H1 (cell line): ENCODE data around the gene PSPH. TPM values are rescaled to one million over a fixed set of nuclear protein-coding genes. Genes with fewer than 3 reads are reported as not detected.

Experiments used
- CTCF ChIA-PET: fragments of 300-600 bp; sonication (Branson Sonifier 250); formaldehyde crosslinking; loops from one replicate; lab custom pipeline; 2021; ENCODE audit not compliant: partially characterized antibody; lab: Charles Lee
- POLR2A ChIA-PET: fragments of 300-600 bp; sonication (Branson Sonifier 250); formaldehyde crosslinking; loops from one replicate; lab custom pipeline; 2021; ENCODE audit warnings: inconsistent platforms; ENCODE audit not compliant: partially characterized antibody; lab: Charles Lee
- DNase-seq, 2 experiments: peaks; one replicate each; pipeline versions ENCODE4 v3.0.0 to v3.0.0-alpha.2; 2010 to 2022; ENCODE audit warnings: low spot score in 2 of 2, low read depth in 1 of 2, mixed read lengths in 1 of 2
- FAIRE-seq: peaks from 2 replicates; lab custom pipeline; 2011; peaks lifted over from hg19 to GRCh38; lab: Jason Lieb, UNC
- H2AFZ ChIP-seq: 2 replicates; pipeline ENCODE4 v1.8.1; 2012; ENCODE audit warnings: low read length, inconsistent platforms
- H2AK5ac ChIP-seq: 2 replicates; pipeline ENCODE4 v1.6.1; 2013; ENCODE audit warnings: low read depth, low read length
- H2BK120ac ChIP-seq: replicated peaks from 2 replicates; pipeline ENCODE3; 2013; ENCODE audit warnings: low read depth, low read length, inconsistent platforms
- H2BK12ac ChIP-seq: 2 replicates; pipeline ENCODE4 v1.6.1; 2013; ENCODE audit warnings: low read depth, low read length
- H2BK15ac ChIP-seq: 2 replicates; pipeline ENCODE4 v1.6.1; 2013; ENCODE audit warnings: low read length
- H2BK20ac ChIP-seq: 2 replicates; pipeline ENCODE4 v1.6.1; 2013; ENCODE audit warnings: low read length
- H2BK5ac ChIP-seq: 2 replicates; pipeline ENCODE4 v1.6.1; 2013; ENCODE audit warnings: low read depth, low read length
- H3K14ac ChIP-seq: 2 replicates; pipeline ENCODE4 v1.6.1; 2013; ENCODE audit warnings: inconsistent platforms; ENCODE audit not compliant: insufficient read length
- H3K18ac ChIP-seq: 2 replicates; pipeline ENCODE4 v1.6.1; 2013; ENCODE audit warnings: low read length; ENCODE audit errors: extremely low read depth
- H3K23ac ChIP-seq: 2 replicates; pipeline ENCODE4 v1.6.1; 2013; ENCODE audit warnings: inconsistent platforms; ENCODE audit not compliant: insufficient read length
- H3K23me2 ChIP-seq: 2 replicates; pipeline ENCODE4 v1.6.1; 2013; ENCODE audit warnings: low read depth, low read length
- H3K27ac ChIP-seq: 2 replicates; pipeline ENCODE4 v1.6.1; 2011; ENCODE audit warnings: low read depth, low read length, inconsistent platforms
- H3K27me3 ChIP-seq, 4 experiments: replicated peaks in 1 of 4; 1 replicate in 1 of 4; 2 replicates in 3 of 4; pipeline versions ENCODE4 v1.6.1 to v1.8.1; 2011 to 2013; ENCODE audit warnings: low read length in 3 of 4, mild to moderate bottlenecking in 3 of 4, inconsistent platforms in 2 of 4, mixed read lengths in 2 of 4, moderate library complexity in 1 of 4; ENCODE audit not compliant: control insufficient read depth in 3 of 4, insufficient read depth in 3 of 4; ENCODE audit errors: extremely low read depth in 1 of 4
- H3K36me3 ChIP-seq, 4 experiments: 2 replicates each; pipeline versions ENCODE4 v1.6.1 to v1.8.1; 2011 to 2013; ENCODE audit warnings: mild to moderate bottlenecking in 4 of 4, low read length in 3 of 4, moderate library complexity in 2 of 4, control low read depth in 1 of 4, inconsistent platforms in 1 of 4; ENCODE audit not compliant: insufficient read depth in 4 of 4, control insufficient read depth in 2 of 4
- H3K4ac ChIP-seq: replicated peaks from 2 replicates; pipeline ENCODE3; 2013; ENCODE audit warnings: low read length, low read depth, mixed read lengths, inconsistent platforms; ENCODE audit not compliant: insufficient read length
- H3K4me1 ChIP-seq, 4 experiments: replicated peaks in 1 of 4; 1 replicate in 1 of 4; 2 replicates in 3 of 4; pipeline versions ENCODE4 v1.6.1 to v1.8.1; 2011 to 2013; ENCODE audit warnings: low read length in 3 of 4, inconsistent platforms in 2 of 4, mixed read lengths in 1 of 4; ENCODE audit not compliant: insufficient read depth in 4 of 4, control insufficient read depth in 3 of 4
- H3K4me2 ChIP-seq, 2 experiments: 2 replicates each; pipeline versions ENCODE4 v1.6.1 to v1.8.1; 2011 to 2013; ENCODE audit warnings: low read depth in 2 of 2, low read length in 2 of 2, control low read depth in 1 of 2, inconsistent platforms in 1 of 2, mild to moderate bottlenecking in 1 of 2; ENCODE audit not compliant: insufficient read depth in 1 of 2
- H3K4me3 ChIP-seq, 4 experiments: fragments of 200-600, 300-600 bp in 1 of 4; sonication (generic), shearing (Covaris generic), sonication (Bioruptor Twin) in 1 of 4; 2 replicates each; pipeline versions ENCODE4 v1.5.1 to v1.8.1; 2011 to 2016; ENCODE audit warnings: low read length in 4 of 4, low read depth in 3 of 4, control low read depth in 2 of 4, inconsistent platforms in 2 of 4, mild to moderate bottlenecking in 2 of 4, mixed read lengths in 1 of 4, moderate library complexity in 1 of 4; ENCODE audit not compliant: insufficient read depth in 2 of 4; ENCODE audit errors: extremely low read depth in 1 of 4
- H3K56ac ChIP-seq: replicated peaks from 2 replicates; pipeline ENCODE3; 2013; ENCODE audit warnings: low read depth, mild to moderate bottlenecking, mixed read lengths, low read length, inconsistent platforms; ENCODE audit not compliant: insufficient read length
- H3K79me1 ChIP-seq: 2 replicates; pipeline ENCODE4 v1.6.1; 2013; ENCODE audit warnings: low read depth, low read length, control low read depth
- H3K79me2 ChIP-seq, 2 experiments: 2 replicates each; pipeline versions ENCODE4 v1.6.1 to v1.8.1; 2012 to 2013; ENCODE audit warnings: low read length in 2 of 2, mild to moderate bottlenecking in 2 of 2, inconsistent platforms in 1 of 2; ENCODE audit not compliant: insufficient read depth in 2 of 2, control insufficient read depth in 1 of 2
- H3K9ac ChIP-seq, 4 experiments: replicated peaks in 1 of 4; 1 replicate in 1 of 4; 2 replicates in 3 of 4; pipeline versions ENCODE4 v1.6.1 to v1.8.1; 2011 to 2013; ENCODE audit warnings: low read depth in 3 of 4, low read length in 3 of 4, control low read depth in 2 of 4, mild to moderate bottlenecking in 2 of 4, moderate library complexity in 2 of 4, inconsistent platforms in 1 of 4; ENCODE audit errors: extremely low read depth in 1 of 4
- H3K9me3 ChIP-seq, 2 experiments: 2 replicates each; pipeline versions ENCODE4 v1.6.1 to v1.8.1; 2012 to 2013; ENCODE audit warnings: mild to moderate bottlenecking in 2 of 2, moderate library complexity in 2 of 2, control low read depth in 1 of 2, inconsistent platforms in 1 of 2, low read depth in 1 of 2, low read length in 1 of 2, mixed read lengths in 1 of 2; ENCODE audit not compliant: insufficient read depth in 2 of 2
- H4K20me1 ChIP-seq, 2 experiments: replicated peaks in 1 of 2; 2 replicates each; pipeline versions ENCODE3 to v1.8.1; 2011 to 2013; ENCODE audit warnings: inconsistent platforms in 2 of 2, low read length in 2 of 2, mild to moderate bottlenecking in 1 of 2; ENCODE audit not compliant: insufficient read depth in 2 of 2, control insufficient read depth in 1 of 2
- H4K5ac ChIP-seq: 2 replicates; pipeline ENCODE4 v1.6.1; 2013; ENCODE audit warnings: low read length, low read depth, mixed read lengths, inconsistent platforms; ENCODE audit not compliant: insufficient read length
- H4K8ac ChIP-seq: 2 replicates; pipeline ENCODE4 v1.8.0; 2013; ENCODE audit warnings: mild to moderate bottlenecking, moderate library complexity, low read length, inconsistent platforms; ENCODE audit not compliant: insufficient read depth; ENCODE audit errors: extremely low read depth
- H4K91ac ChIP-seq: replicated peaks from 2 replicates; pipeline ENCODE3; 2013; ENCODE audit warnings: low read length, mixed read lengths, inconsistent platforms; ENCODE audit not compliant: insufficient read length
- CTBP2 ChIP-seq: IDR thresholded peaks from 2 replicates; pipeline ENCODE4 v1.7.0; 2011; ENCODE audit warnings: borderline replicate concordance, mild to moderate bottlenecking, moderate library complexity, mixed read lengths, low read length; ENCODE audit not compliant: insufficient read depth, insufficient read length
- KDM5A ChIP-seq: fragments of 200-600 bp; IDR thresholded peaks from 2 replicates; pipeline ENCODE4 v1.7.1; 2012; ENCODE audit warnings: mild to moderate bottlenecking, low read length, inconsistent platforms, mixed read lengths
- SUZ12 ChIP-seq: fragments of 200-600 bp; sonication (generic); IDR thresholded peaks from 2 replicates; pipeline ENCODE4 v1.6.1; 2012; ENCODE audit warnings: mild to moderate bottlenecking, inconsistent platforms, low read length, moderate library complexity, mixed read lengths
- TAF7 ChIP-seq: optimal IDR thresholded peaks from 2 replicates; pipeline ENCODE3; 2011; ENCODE audit warnings: low read depth, mild to moderate bottlenecking, inconsistent platforms, low read length, moderate library complexity, borderline replicate concordance
- WGBS, 2 experiments: shearing (Covaris generic) in 1 of 2; methylation state at CpG; one replicate each; pipeline versions ENCODE4 v1.1.6 to v1.1.7; 2013 to 2015; ENCODE audit warnings: low lambda C conversion rate in 2 of 2, mixed read lengths in 2 of 2, inconsistent platforms in 1 of 2, low coverage in 1 of 2, missing lambda C conversion rate in 1 of 2; ENCODE audit not compliant: insufficient replicate concordance in 2 of 2, insufficient coverage in 1 of 2, insufficient read length in 1 of 2; ENCODE audit errors: extremely low coverage in 1 of 2, missing lambda C conversion rate in 1 of 2; 5-methylcytosine and 5-hydroxymethylcytosine counted together
- long read RNA-seq, 2 experiments: library from RNA in 1 of 2; library from capped mRNA in 1 of 2; stranded (forward); transcript quantifications; one replicate each; pipeline ENCODE4 v2.0.0, GENCODE V29; 2021; ENCODE audit warnings: inconsistent platforms in 1 of 2
- polyA minus RNA-seq, 3 experiments: library from RNA; depleted of rRNA, polyadenylated mRNA; stranded (reverse); fragments of >200 nt; gene quantifications; 1 replicate in 2 of 3; 2 replicates in 1 of 3; pipeline ENCODE4 v1.2.3, GENCODE V29; 2011
- polyA plus RNA-seq, 7 experiments: library from polyadenylated mRNA; depleted of rRNA in 3 of 7; stranded (reverse) in 5 of 7; unstranded in 2 of 7; fragments of >200 nt in 5 of 7; fragments of 200-250 nt in 2 of 7; gene quantifications; 1 replicate in 5 of 7; 2 replicates in 1 of 7; 4 replicates in 1 of 7; pipeline versions ENCODE4 v1.2.1 to v1.2.3, GENCODE V29; 2011 to 2013; ENCODE audit warnings: missing spikeins in 2 of 7, mixed read lengths in 2 of 7
- total RNA-seq: library from RNA; stranded (reverse); fragmentation: NEBNext Ultra II Directional; extraction: Animal tissue kit (Norgen Biotek cat#: 25700); gene quantifications from 2 replicates; pipeline ENCODE4 v1.2.1, GENCODE V29; 2021

PSPH gene
- 56.3 and 64.8 TPM in 2 replicates for total RNA-seq
- polyA plus RNA-seq (2011; rRNA removed), result 31.0 and 39.7 TPM in 2 replicates
- polyA plus RNA-seq (2011; cell fraction: cytosol; rRNA removed), result 74.6 TPM
- polyA plus RNA-seq (2011; cell fraction: nucleus; rRNA removed), result 44.0 TPM
- 44.6 to 51.5 TPM (median 48.5 TPM) in 4 replicates for polyA plus RNA-seq (2012, experiment 1 of 2)
- polyA plus RNA-seq (2012, experiment 2 of 2), result 45.3 TPM
- polyA plus RNA-seq (2013, experiment 1 of 2), result 22.3 TPM
- polyA plus RNA-seq (2013, experiment 2 of 2), result 20.4 TPM
- polyA minus RNA-seq (2011; rRNA and poly(A)+ RNA removed), result 74.9 and 79.0 TPM in 2 replicates
- 44.3 TPM for polyA minus RNA-seq (2011; cell fraction: cytosol; rRNA and poly(A)+ RNA removed)
- 24.3 TPM for polyA minus RNA-seq (2011; cell fraction: nucleus; rRNA and poly(A)+ RNA removed)
- long read RNA-seq, experiment 1, partial matches to known transcripts, result 25 of 40 reads
- long read RNA-seq, experiment 1, other reads (novel, unspliced or antisense), result 14 of 40 reads
- long read RNA-seq, experiment 2, transcript PSPH-202 (8 exons, 2,178 nt), result major isoform, 5 of 30 reads
- long read RNA-seq, experiment 2, partial matches to known transcripts, result 18 of 30 reads
- long read RNA-seq, experiment 2, other reads (novel, unspliced or antisense), result 7 of 30 reads

GRCh38 chr7:56051339-56052191 is at the start of gene PSPH, which contains the start of gene CCT6A:
Gene PSPH, minus strand, starts transcription at chr7:56051444. Its CDS starts 30,232 bp downstream, at chr7:56021212.
Gene CCT6A, plus strand, starts transcription at chr7:56051765. Its CDS starts 84 bp downstream, at chr7:56051849.
- peak within 1 kb of the TSS; percentile 98 for H3K18ac ChIP-seq
- H2BK120ac ChIP-seq, result no peak within 1 kb of the TSS
- peak within 1 kb of the TSS; percentile 74 to 100 (median 92) for H3K4me3 ChIP-seq
- H3K23me2 ChIP-seq, result no peaks in the 10 kb centered on the region; the same call in 1 of the 2 replicates
- peaks cover 0 to 3% of the 10 kb centered on the region in 2 experiments for H4K20me1 ChIP-seq
- ChIA-PET CTCF (interaction anchor here (0.8 to 1.5 kb wide), 3 partner anchors 44 to 88 kb away, joined by 3 to 4 read pairs (median 3); no protein-coding TSS in a partner anchor), POLR2A (interaction anchor here (0.6 to 44.4 kb wide), 17 partner anchors 8 to 882 kb away, joined by 3 to 869 read pairs (median 4); partner anchors contain the start of genes CHCHD2, NIPSNAP2, PHKG1 and SUMF2)
- H3K14ac ChIP-seq, result peak within 1 kb of the TSS; percentile 74
- H4K8ac ChIP-seq, result peak within 1 kb of the TSS; percentile 98
- peak within 1 kb of the TSS; percentile 93 for H3K56ac ChIP-seq
- H3K27ac ChIP-seq, result peak within 1 kb of the TSS; percentile 96
- peak within 1 kb of the TSS; percentile 97 for H4K5ac ChIP-seq
- H3K4ac ChIP-seq, result peak within 1 kb of the TSS; percentile 94
- H3K23ac ChIP-seq, result no peak within 1 kb of the TSS
- no peaks in the 10 kb centered on the region for H3K27me3 ChIP-seq
- peaks cover 2% of the 10 kb centered on the region; the same call in 1 of the 2 replicates for H3K79me1 ChIP-seq
- DNase-seq (peak; percentile 95 to 96), FAIRE-seq (no peak)
- no peak within 1 kb of the TSS for H2BK20ac ChIP-seq
- peak within 1 kb of the TSS; percentile 98 to 99 (median 98) for H3K9ac ChIP-seq
- WGBS, 2 experiments, result 2% methylated on average over 90 of the region's 97 CpGs; no CpG with 5 or more reads in 1 of the 2 experiments
- H2AK5ac ChIP-seq, result peak within 1 kb of the TSS; percentile 91
- peak within 1 kb of the TSS; percentile 82; the same call in 1 of the 2 replicates for H2AFZ ChIP-seq
- peak within 1 kb of the TSS; percentile 98 for H4K91ac ChIP-seq
- H3K9me3 ChIP-seq, result no peaks in the 10 kb centered on the region
- H2BK12ac ChIP-seq, result 0 out of 2 replicates have a peak within 1 kb of the TSS, but pooled peaks have one; percentile 60
- peaks cover 18 to 41% (median 31%) of the 10 kb centered on the region in 4 experiments for H3K36me3 ChIP-seq
- peak within 1 kb of the TSS; percentile 58 to 78 for H3K4me2 ChIP-seq
- peaks cover 7 to 61% of the 10 kb centered on the region in 2 experiments for H3K79me2 ChIP-seq
- H2BK5ac ChIP-seq, result peak within 1 kb of the TSS; percentile 99
- H3K4me1 ChIP-seq, result peaks cover 0 to 11% (median 1%) of the 10 kb centered on the region in 4 experiments; a peak in 6 of 7 replicates
- H2BK15ac ChIP-seq, result no peak within 1 kb of the TSS
- no peak for TF ChIP-seq SUZ12
- no peak for TF ChIP-seq CTBP2
- 0 out of 2 replicates have a peak, but pooled peaks have one; percentile 21 for TF ChIP-seq KDM5A
- TF ChIP-seq TAF7, result peak; percentile 97
